ENCODE data around the gene SLC4A9.

- TF ChIP-seq TCF4 (CRISPR knock-in tag; IDR thresholded peaks at IDR 0.05; ENCODE audit: borderline replicate concordance) (no peak), ZFP3 (CRISPR knock-in tag; IDR thresholded peaks at IDR 0.05) (no peak), PATZ1 (CRISPR knock-in tag; IDR thresholded peaks at IDR 0.05; ENCODE audit: borderline replicate concordance) (no peak), ARNTL (CRISPR knock-in tag; IDR thresholded peaks at IDR 0.05; ENCODE audit: borderline replicate concordance, low read depth) (no peak)
- TF ChIP-seq, protein P1, sequence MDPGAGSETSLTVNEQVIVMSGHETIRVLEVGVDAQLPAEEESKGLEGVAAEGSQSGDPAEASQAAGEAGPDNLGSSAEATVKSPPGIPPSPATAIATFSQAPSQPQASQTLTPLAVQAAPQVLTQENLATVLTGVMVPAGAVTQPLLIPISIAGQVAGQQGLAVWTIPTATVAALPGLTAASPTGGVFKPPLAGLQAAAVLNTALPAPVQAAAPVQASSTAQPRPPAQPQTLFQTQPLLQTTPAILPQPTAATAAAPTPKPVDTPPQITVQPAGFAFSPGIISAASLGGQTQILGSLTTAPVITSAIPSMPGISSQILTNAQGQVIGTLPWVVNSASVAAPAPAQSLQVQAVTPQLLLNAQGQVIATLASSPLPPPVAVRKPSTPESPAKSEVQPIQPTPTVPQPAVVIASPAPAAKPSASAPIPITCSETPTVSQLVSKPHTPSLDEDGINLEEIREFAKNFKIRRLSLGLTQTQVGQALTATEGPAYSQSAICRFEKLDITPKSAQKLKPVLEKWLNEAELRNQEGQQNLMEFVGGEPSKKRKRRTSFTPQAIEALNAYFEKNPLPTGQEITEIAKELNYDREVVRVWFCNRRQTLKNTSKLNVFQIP (CRISPR knock-in tag; IDR thresholded peaks at IDR 0.05; ENCODE audit: borderline replicate concordance, low read depth): no peak
- TF ChIP-seq, protein P2, sequence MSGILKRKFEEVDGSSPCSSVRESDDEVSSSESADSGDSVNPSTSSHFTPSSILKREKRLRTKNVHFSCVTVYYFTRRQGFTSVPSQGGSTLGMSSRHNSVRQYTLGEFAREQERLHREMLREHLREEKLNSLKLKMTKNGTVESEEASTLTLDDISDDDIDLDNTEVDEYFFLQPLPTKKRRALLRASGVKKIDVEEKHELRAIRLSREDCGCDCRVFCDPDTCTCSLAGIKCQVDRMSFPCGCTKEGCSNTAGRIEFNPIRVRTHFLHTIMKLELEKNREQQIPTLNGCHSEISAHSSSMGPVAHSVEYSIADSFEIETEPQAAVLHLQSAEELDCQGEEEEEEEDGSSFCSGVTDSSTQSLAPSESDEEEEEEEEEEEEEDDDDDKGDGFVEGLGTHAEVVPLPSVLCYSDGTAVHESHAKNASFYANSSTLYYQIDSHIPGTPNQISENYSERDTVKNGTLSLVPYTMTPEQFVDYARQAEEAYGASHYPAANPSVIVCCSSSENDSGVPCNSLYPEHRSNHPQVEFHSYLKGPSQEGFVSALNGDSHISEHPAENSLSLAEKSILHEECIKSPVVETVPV (CRISPR knock-in tag; IDR thresholded peaks at IDR 0.05): no peak
These were observed 17.7 kb upstream of the SLC4A9 start for GRCh38 chr5:140342287-140342686.
